Panc1 (cell line): Measurements from ENCODE around the gene TMOD3.

Source experiments
- CTCF ChIP-seq: fragments of 450-650 bp; IDR thresholded peaks from 2 replicates; pipeline ENCODE4 v1.5.1; 2017; ENCODE audit warnings: mild to moderate bottlenecking
- POLR2AphosphoS5 ChIP-seq: IDR thresholded peaks from 2 replicates; pipeline ENCODE4 v1.6.1; 2012; ENCODE audit warnings: mild to moderate bottlenecking, low read depth, low read length, moderate library complexity
- REST ChIP-seq, 2 experiments: IDR thresholded peaks; 2 replicates each; pipeline ENCODE4 v1.6.1; 2011 to 2012; ENCODE audit warnings: low read depth in 2 of 2, control low read depth in 1 of 2, low read length in 1 of 2, mild to moderate bottlenecking in 1 of 2, moderate library complexity in 1 of 2; ENCODE audit not compliant: insufficient read depth in 1 of 2
- SIN3A ChIP-seq: IDR thresholded peaks from 2 replicates; pipeline ENCODE4 v1.6.1; 2012; ENCODE audit warnings: low read depth, mild to moderate bottlenecking, low read length, moderate library complexity, borderline replicate concordance; ENCODE audit not compliant: insufficient read depth
- TCF7L2 ChIP-seq: IDR thresholded peaks from 2 replicates; pipeline ENCODE4 v1.6.1; 2011; ENCODE audit warnings: mild to moderate bottlenecking, low read depth, low read length, inconsistent platforms

- TF ChIP-seq CTCF (no peak), TCF7L2 (no peak), POLR2AphosphoS5 (no peak), SIN3A (no peak), REST (IDR thresholded peaks at IDR 0.05; ENCODE audit: insufficient read depth in 1 of 2, low read depth in 2 of 2, low read length in 1 of 2) (no peak)
Observed at GRCh38 chr15:51866751-51867150, 37.3 kb downstream of the TMOD3 start.
